GM18870 (cell line): ENCODE data around the gene ITPKA.

Source experiments
- ATAC-seq: cut with Tn5 transposase; IDR thresholded peaks from one replicate; pipeline ENCODE4 v1.9.1; 2021; ENCODE audit warnings: moderate library complexity; ENCODE audit not compliant: unreplicated experiment

ITPKA gene

GRCh38 chr15:41489641-41490040 is 4.0 kb upstream of the ITPKA start:
- no peak for ATAC-seq

GRCh38 chr15:41490355-41490754 is 3.3 kb upstream of the ITPKA start:
- peak; percentile 35 for ATAC-seq

GRCh38 chr15:41491889-41492288 is 1.8 kb upstream of the ITPKA start:
- ATAC-seq: no peak

- no peak for ATAC-seq
These were observed 973 bp upstream of the ITPKA start for GRCh38 chr15:41492597-41493204.

GRCh38 chr15:41493902-41494189 is 172 bp downstream of the ITPKA start:
- ATAC-seq: peak; percentile 18

GRCh38 chr15:41494190-41494921 is 682 bp downstream of the ITPKA start:
- ATAC-seq: no peak

GRCh38 chr15:41494922-41495735 is 1.5 kb downstream of the ITPKA start:
- ATAC-seq: no peak

GRCh38 chr15:41495736-41496599 is 2.3 kb downstream of the ITPKA start:
- no peak for ATAC-seq

GRCh38 chr15:41498657-41499056 is 5.0 kb downstream of the ITPKA start:
- no peak for ATAC-seq

GRCh38 chr15:41499109-41499851 is 5.6 kb downstream of the ITPKA start:
- ATAC-seq: no peak

GRCh38 chr15:41501191-41501917 is 7.7 kb downstream of the ITPKA start:
- ATAC-seq: no peak

- ATAC-seq: no peak
These were observed 8.5 kb downstream of the ITPKA start for GRCh38 chr15:41501931-41502794.

- no peak for ATAC-seq
These were observed 9.4 kb downstream of the ITPKA start for GRCh38 chr15:41502795-41503668.

GRCh38 chr15:41503669-41504010 is 10.0 kb downstream of the ITPKA start:
- ATAC-seq: no peak

GRCh38 chr15:41504751-41505492 is 11.2 kb downstream of the ITPKA start:
- no peak for ATAC-seq

- no peak for ATAC-seq
These were observed 12.1 kb downstream of the ITPKA start for GRCh38 chr15:41505776-41506175.

GRCh38 chr15:41506796-41507341 is 13.2 kb downstream of the ITPKA start:
- no peak for ATAC-seq
